K562 (cell line): Measurements from ENCODE around the gene ITGAL. TPM values are rescaled to one million over a fixed set of nuclear protein-coding genes. Genes with fewer than 3 reads are reported as not detected.

Source experiments
- AFF1 ChIP-seq, 2 experiments: fragments of 450-650 bp; IDR thresholded peaks; 2 replicates each; pipeline ENCODE4 v1.6.1; 2018; ENCODE audit warnings: mild to moderate bottlenecking in 2 of 2, low read depth in 1 of 2; ENCODE audit not compliant: partially characterized antibody in 2 of 2
- BCL6 ChIP-seq: fragments of 250-450 bp; sonication (Bioruptor Pico); IDR thresholded peaks from 2 replicates; pipeline ENCODE4 v1.4.0; 2020
- E2F8 ChIP-seq: fragments of 450-650 bp; IDR thresholded peaks from 2 replicates; pipeline ENCODE4 v1.7.1; 2018; ENCODE audit warnings: mild to moderate bottlenecking, low read depth; ENCODE audit not compliant: partially characterized antibody
- HCFC1 ChIP-seq: IDR thresholded peaks from 2 replicates; pipeline ENCODE4 v1.6.1; 2012; ENCODE audit warnings: low read depth, low read length, improper control_type of control experiment
- IRF1 ChIP-seq: sonication (generic); formaldehyde crosslinking; IDR thresholded peaks from 2 replicates; pipeline ENCODE4 v1.8.0; 2022; ENCODE audit warnings: missing genetic modification reagents, mild to moderate bottlenecking, borderline replicate concordance
- NFIX ChIP-seq: fragments of 250-450 bp; sonication (Bioruptor Pico); IDR thresholded peaks from 2 replicates; pipeline ENCODE4 v1.4.0; 2020; ENCODE audit warnings: low read depth, mild to moderate bottlenecking, moderate library complexity
- PRMT5 ChIP-seq: sonication (generic); formaldehyde crosslinking; IDR thresholded peaks from 2 replicates; pipeline ENCODE4 v1.5.0; 2020; ENCODE audit warnings: missing genetic modification reagents
- RBM22 ChIP-seq: fragments of 200-400 bp; formaldehyde crosslinking; IDR thresholded peaks from 2 replicates; pipeline ENCODE4 v1.6.1; 2018; ENCODE audit warnings: low read length, low read depth; ENCODE audit not compliant: poor library complexity, severe bottlenecking
- SFPQ ChIP-seq: fragments of 200-400 bp; formaldehyde crosslinking; IDR thresholded peaks from 2 replicates; pipeline ENCODE4 v1.6.1; 2017; ENCODE audit warnings: mild to moderate bottlenecking, low read depth, low read length, moderate library complexity
- SMAD2 ChIP-seq: fragments of 150-350 bp; IDR thresholded peaks from 2 replicates; pipeline ENCODE4 v1.6.1; 2014; ENCODE audit warnings: low read depth, mild to moderate bottlenecking, low read length
- SMC3 ChIP-seq: conservative IDR thresholded peaks from 2 replicates; pipeline ENCODE4 v1.6.1; 2011; ENCODE audit warnings: low read depth, low read length, improper control_type of control experiment; ENCODE audit not compliant: insufficient read depth
- WHSC1 ChIP-seq: IDR thresholded peaks from one replicate; pipeline ENCODE4 v1.6.1; 2012; ENCODE audit warnings: low read length, control low read depth, inconsistent platforms
- ZNF324 ChIP-seq: fragments of 250-450 bp; sonication (Bioruptor Pico); IDR thresholded peaks from 2 replicates; pipeline ENCODE4 v1.4.0; 2020; ENCODE audit warnings: mild to moderate bottlenecking
- ZNF76 ChIP-seq: fragments of 250-450 bp; sonication (Bioruptor Pico); IDR thresholded peaks from 2 replicates; pipeline ENCODE4 v1.4.0; 2020; ENCODE audit warnings: mild to moderate bottlenecking, moderate library complexity, borderline replicate concordance
- polyA plus RNA-seq, 8 experiments: library from polyadenylated mRNA; depleted of rRNA in 4 of 8; stranded (reverse) in 5 of 8; unstranded in 3 of 8; fragments of >200 nt; fragmentation: Nextera tagmentation in 2 of 8; fragmentation: Illumina TruSeq in 1 of 8; extraction: Ambion mirVana in 2 of 8; extraction: Trizol in 1 of 8; gene quantifications; 2 replicates each; pipeline versions ENCODE4 v1.2.1 to v1.2.3, GENCODE V29; 2011 to 2014; ENCODE audit warnings: inconsistent platforms in 1 of 8, missing spikeins in 1 of 8
- total RNA-seq, 7 experiments: library from RNA; depleted of rRNA in 6 of 7; stranded (reverse); fragments of >200 nt in 6 of 7; fragmentation: Illumina TruSeq in 2 of 7; extraction: Trizol in 2 of 7; gene quantifications; 2 replicates each; pipeline versions ENCODE4 v1.2.1 to v1.2.3, GENCODE V29; 2011 to 2021; ENCODE audit warnings: low replicate concordance in 1 of 7

ITGAL gene
- total and polyA plus RNA-seq, 9 of the 15 experiments (the other 6 are each of a cell fraction or from before 2014, with no cell fraction given): 0.01 to 0.53 TPM; not detected in 7

GRCh38 chr16:30535777-30536190 lies 63.2 kb downstream of the ITGAL start (continued):
- TF ChIP-seq AFF1 (IDR thresholded peaks at IDR 0.05; ENCODE audit: low read depth in 1 of 2, partially characterized antibody in 2 of 2): no peak
- no peak for TF ChIP-seq E2F8
- TF ChIP-seq BCL6: no peak
- no peak for TF ChIP-seq SMAD2
- TF ChIP-seq HCFC1: peak; percentile 51
- no peak for TF ChIP-seq RBM22
- TF ChIP-seq SMC3: no peak
- TF ChIP-seq NFIX (CRISPR knock-in tag): no peak
- TF ChIP-seq SFPQ: no peak
- TF ChIP-seq WHSC1: no peak
- TF ChIP-seq ZNF76 (CRISPR knock-in tag): no peak
- TF ChIP-seq IRF1: no peak
- TF ChIP-seq PRMT5 (CRISPR knock-in tag): no peak
- no peak for TF ChIP-seq ZNF324
